Measurements from ENCODE around the gene C3orf22. TPM values are rescaled to one million over a fixed set of nuclear protein-coding genes. Genes with fewer than 3 reads are reported as not detected.
"Not testable (repeated sequence)": the region's sequence is repeated elsewhere in the genome, so short reads cannot be mapped to it uniquely, and the experiment has no call there.

C3orf22 gene
- total and polyA plus RNA-seq, 2 donors (not counting 1 experiment from before 2014, with no cell fraction given) = not detected

- Histone ChIP-seq H3K27ac (ENCODE audit: insufficient read depth, low read length) (no peak overlapping the region), H3K4me1 (ENCODE audit: control insufficient read depth, extremely low read depth, insufficient read depth, low read length) (peaks cover 15% of the 10 kb centered on the region), H3K79me2 (ENCODE audit: control insufficient read depth, insufficient read depth, low read length) (no peaks in the 10 kb centered on the region), H4K20me1 (ENCODE audit: control insufficient read depth, extremely low read depth, insufficient read depth, low read length) (no peaks in the 10 kb centered on the region), H3K4me3 (replicated peaks in 1 of 4; ENCODE audit: control extremely low read depth in 1 of 4, insufficient read depth in 1 of 4, low read depth in 3 of 4, low read length in 4 of 4) (no peak overlapping the region), H3K36me3 (ENCODE audit: control insufficient read depth, insufficient read depth, low read length) (no peaks in the 10 kb centered on the region), H2AFZ (ENCODE audit: low read length) (no peak overlapping the region), H3K9me3 (ENCODE audit: control insufficient read depth, insufficient read depth, low read depth, low read length) (no peaks in the 10 kb centered on the region), H3K9ac (ENCODE audit: insufficient read depth, low read length) (no peak overlapping the region), H3K27me3 (ENCODE audit: control insufficient read depth, insufficient read depth, low read length) (peaks cover 26% of the 10 kb centered on the region), H3K4me2 (ENCODE audit: extremely low read depth, insufficient read depth, low read length) (no peak overlapping the region)
- no peak for DNase-seq (ENCODE audit: low read depth in 2 of 2)
- TF ChIP-seq, protein P1, sequence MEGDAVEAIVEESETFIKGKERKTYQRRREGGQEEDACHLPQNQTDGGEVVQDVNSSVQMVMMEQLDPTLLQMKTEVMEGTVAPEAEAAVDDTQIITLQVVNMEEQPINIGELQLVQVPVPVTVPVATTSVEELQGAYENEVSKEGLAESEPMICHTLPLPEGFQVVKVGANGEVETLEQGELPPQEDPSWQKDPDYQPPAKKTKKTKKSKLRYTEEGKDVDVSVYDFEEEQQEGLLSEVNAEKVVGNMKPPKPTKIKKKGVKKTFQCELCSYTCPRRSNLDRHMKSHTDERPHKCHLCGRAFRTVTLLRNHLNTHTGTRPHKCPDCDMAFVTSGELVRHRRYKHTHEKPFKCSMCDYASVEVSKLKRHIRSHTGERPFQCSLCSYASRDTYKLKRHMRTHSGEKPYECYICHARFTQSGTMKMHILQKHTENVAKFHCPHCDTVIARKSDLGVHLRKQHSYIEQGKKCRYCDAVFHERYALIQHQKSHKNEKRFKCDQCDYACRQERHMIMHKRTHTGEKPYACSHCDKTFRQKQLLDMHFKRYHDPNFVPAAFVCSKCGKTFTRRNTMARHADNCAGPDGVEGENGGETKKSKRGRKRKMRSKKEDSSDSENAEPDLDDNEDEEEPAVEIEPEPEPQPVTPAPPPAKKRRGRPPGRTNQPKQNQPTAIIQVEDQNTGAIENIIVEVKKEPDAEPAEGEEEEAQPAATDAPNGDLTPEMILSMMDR (conservative IDR thresholded peaks at IDR 0.05 in 1 of 2, IDR thresholded peaks at IDR 0.05 in 1 of 2; ENCODE audit: low read depth in 1 of 2, low read length in 2 of 2) = no peak
- TF ChIP-seq EZH2 (IDR thresholded peaks at IDR 0.05; ENCODE audit: low read length, missing control alignments) = no peak
Measured at GRCh38 chr3:126537116-126537729, 21.5 kb downstream of the C3orf22 start.

- no peak for DNase-seq (ENCODE audit: low read depth in 2 of 2)
- no peak overlapping the region for H2AFZ ChIP-seq (ENCODE audit: low read length)
- no peak overlapping the region for H3K4me2 ChIP-seq (ENCODE audit: extremely low read depth, insufficient read depth, low read length)
- H4K20me1 ChIP-seq (ENCODE audit: control insufficient read depth, extremely low read depth, insufficient read depth, low read length) = no peaks in the 10 kb centered on the region
- peaks cover 26% of the 10 kb centered on the region for H3K27me3 ChIP-seq (ENCODE audit: control insufficient read depth, insufficient read depth, low read length)
- H3K36me3 ChIP-seq (ENCODE audit: control insufficient read depth, insufficient read depth, low read length) = no peaks in the 10 kb centered on the region
- H3K79me2 ChIP-seq (ENCODE audit: control insufficient read depth, insufficient read depth, low read length) = no peaks in the 10 kb centered on the region
- H3K4me1 ChIP-seq (ENCODE audit: control insufficient read depth, extremely low read depth, insufficient read depth, low read length) = peaks cover 11% of the 10 kb centered on the region
- H3K27ac ChIP-seq (ENCODE audit: insufficient read depth, low read length) = no peak overlapping the region
- no peak for TF ChIP-seq EZH2 (IDR thresholded peaks at IDR 0.05; ENCODE audit: low read length, missing control alignments)
- TF ChIP-seq, protein P1 (conservative IDR thresholded peaks at IDR 0.05 in 1 of 2, IDR thresholded peaks at IDR 0.05 in 1 of 2; ENCODE audit: low read depth in 1 of 2, low read length in 2 of 2) = no peak
- H3K9ac ChIP-seq (ENCODE audit: insufficient read depth, low read length) = no peak overlapping the region
- H3K9me3 ChIP-seq (ENCODE audit: control insufficient read depth, insufficient read depth, low read depth, low read length) = no peaks in the 10 kb centered on the region
- no peak overlapping the region for H3K4me3 ChIP-seq (replicated peaks in 1 of 4; ENCODE audit: control extremely low read depth in 1 of 4, insufficient read depth in 1 of 4, low read depth in 3 of 4, low read length in 4 of 4)
Measured at GRCh38 chr3:126536126-126536525, 22.6 kb downstream of the C3orf22 start.

DNA sequence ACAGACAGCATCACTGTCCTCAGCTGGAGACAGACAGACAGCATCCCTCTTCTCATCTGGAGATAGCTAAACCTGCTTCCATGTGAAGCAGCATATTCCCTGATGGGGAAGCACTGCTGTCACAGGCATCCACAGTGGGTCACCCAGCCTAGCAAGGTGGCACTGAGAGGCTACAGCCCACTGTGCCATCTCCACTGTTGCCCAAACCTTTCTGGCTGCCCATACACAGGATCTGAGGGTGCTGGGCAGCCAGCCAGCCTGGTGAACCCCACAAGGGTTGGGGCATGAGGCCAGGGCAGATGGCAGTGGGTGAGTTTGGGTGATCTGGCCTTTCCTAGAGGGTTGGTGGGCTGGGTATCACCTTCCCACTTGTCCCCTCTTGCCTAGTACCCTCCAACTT lies 23.1 kb downstream of the C3orf22 start:
- H3K79me2 ChIP-seq (ENCODE audit: control insufficient read depth, insufficient read depth, low read length) = no peaks in the 10 kb centered on the region
- no peaks in the 10 kb centered on the region for H3K36me3 ChIP-seq (ENCODE audit: control insufficient read depth, insufficient read depth, low read length)
- DNase-seq (ENCODE audit: low read depth in 2 of 2) = no peak
- no peak overlapping the region for H3K4me3 ChIP-seq (replicated peaks in 1 of 4; ENCODE audit: control extremely low read depth in 1 of 4, insufficient read depth in 1 of 4, low read depth in 3 of 4, low read length in 4 of 4)
- no peaks in the 10 kb centered on the region for H3K9me3 ChIP-seq (ENCODE audit: control insufficient read depth, insufficient read depth, low read depth, low read length)
- H3K4me1 ChIP-seq (ENCODE audit: control insufficient read depth, extremely low read depth, insufficient read depth, low read length) = peaks cover 7% of the 10 kb centered on the region
- no peak overlapping the region for H3K27ac ChIP-seq (ENCODE audit: insufficient read depth, low read length)
- H3K27me3 ChIP-seq (ENCODE audit: control insufficient read depth, insufficient read depth, low read length) = peaks cover 26% of the 10 kb centered on the region
- H3K4me2 ChIP-seq (ENCODE audit: extremely low read depth, insufficient read depth, low read length) = no peak overlapping the region
- TF ChIP-seq, protein P1 (conservative IDR thresholded peaks at IDR 0.05 in 1 of 2, IDR thresholded peaks at IDR 0.05 in 1 of 2; ENCODE audit: low read depth in 1 of 2, low read length in 2 of 2) = no peak
- TF ChIP-seq EZH2 (IDR thresholded peaks at IDR 0.05; ENCODE audit: low read length, missing control alignments) = peak; percentile 29
- no peak overlapping the region for H2AFZ ChIP-seq (ENCODE audit: low read length)
- H3K9ac ChIP-seq (ENCODE audit: insufficient read depth, low read length) = no peak overlapping the region
- H4K20me1 ChIP-seq (ENCODE audit: control insufficient read depth, extremely low read depth, insufficient read depth, low read length) = no peaks in the 10 kb centered on the region

DNA sequence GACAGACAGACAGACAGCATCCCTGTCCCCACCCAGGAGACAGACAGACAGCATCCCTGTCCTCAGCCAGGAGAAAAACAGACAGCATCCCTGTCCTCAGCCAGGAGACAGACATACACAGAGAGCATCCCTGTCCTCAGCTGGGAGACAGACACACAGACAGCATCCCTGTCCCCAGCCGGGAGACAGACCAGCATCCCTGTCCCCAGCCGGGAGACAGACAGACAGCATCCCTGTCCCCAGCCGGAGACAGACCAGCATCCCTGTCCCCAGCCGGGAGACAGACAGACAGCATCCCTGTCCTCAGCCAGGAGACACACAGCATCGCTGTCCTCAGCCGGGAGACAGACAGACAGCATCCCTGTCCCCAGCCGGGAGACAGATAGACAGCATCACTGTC lies 24.0 kb downstream of the C3orf22 start:
- not testable (repeated sequence) for H3K36me3 ChIP-seq (ENCODE audit: control insufficient read depth, insufficient read depth, low read length); H3K4me3 ChIP-seq (replicated peaks in 1 of 4; ENCODE audit: control extremely low read depth in 1 of 4, insufficient read depth in 1 of 4, low read depth in 3 of 4, low read length in 4 of 4); H3K9me3 ChIP-seq (ENCODE audit: control insufficient read depth, insufficient read depth, low read depth, low read length); DNase-seq (ENCODE audit: low read depth in 2 of 2); H3K79me2 ChIP-seq (ENCODE audit: control insufficient read depth, insufficient read depth, low read length); H3K9ac ChIP-seq (ENCODE audit: insufficient read depth, low read length); H3K4me1 ChIP-seq (ENCODE audit: control insufficient read depth, extremely low read depth, insufficient read depth, low read length); H2AFZ ChIP-seq (ENCODE audit: low read length); H3K27ac ChIP-seq (ENCODE audit: insufficient read depth, low read length); H3K4me2 ChIP-seq (ENCODE audit: extremely low read depth, insufficient read depth, low read length); H4K20me1 ChIP-seq (ENCODE audit: control insufficient read depth, extremely low read depth, insufficient read depth, low read length)
- H3K27me3 ChIP-seq (ENCODE audit: control insufficient read depth, insufficient read depth, low read length) = peaks cover 26% of the 10 kb centered on the region
